OCI-LY3 (cell line): ENCODE data around the gene CRB3.

Experiments
- H2AFZ ChIP-seq: fragments of 200-600, 300-600 bp; shearing (Covaris generic); 2 replicates; pipeline ENCODE4 v1.6.0; 2014; ENCODE audit warnings: antibody characterized with exemption, low read depth, low read length
- H3K27ac ChIP-seq: fragments of 200-600, 300-600 bp; sonication (generic); 2 replicates; pipeline ENCODE4 v1.5.1; 2014; ENCODE audit warnings: mild to moderate bottlenecking, low read length, moderate library complexity, mixed read lengths
- H3K27me3 ChIP-seq: fragments of 200-600, 300-600 bp; sonication (generic); 2 replicates; pipeline ENCODE4 v1.6.1; 2014; ENCODE audit warnings: low read depth, low read length, mixed read lengths
- H3K36me3 ChIP-seq: fragments of 200-600, 300-600 bp; sonication (generic); replicated peaks from 2 replicates; pipeline ENCODE3; 2014; ENCODE audit warnings: low read depth, low read length, mixed read lengths
- H3K4me1 ChIP-seq: fragments of 300-600, 200-600 bp; sonication (generic); 2 replicates; pipeline ENCODE4 v1.6.1; 2014; ENCODE audit warnings: low read length, mixed read lengths
- H3K4me2 ChIP-seq: fragments of 200-600, 300-600 bp; sonication (generic); 2 replicates; pipeline ENCODE4 v1.6.1; 2014; ENCODE audit warnings: low read length, mixed read lengths
- H3K4me3 ChIP-seq: fragments of 300-600, 200-600 bp; sonication (generic); 2 replicates; pipeline ENCODE4 v1.5.1; 2014; ENCODE audit warnings: antibody characterized with exemption, mild to moderate bottlenecking, low read length, moderate library complexity
- H3K79me2 ChIP-seq: fragments of 300-600, 200-600 bp; shearing (Covaris generic); 2 replicates; pipeline ENCODE4 v1.6.1; 2014; ENCODE audit warnings: mild to moderate bottlenecking, low read length, mixed read lengths
- H3K9ac ChIP-seq: fragments of 300-600, 200-600 bp; shearing (Covaris generic); 2 replicates; pipeline ENCODE4 v1.6.0; 2014; ENCODE audit warnings: mild to moderate bottlenecking, low read length, moderate library complexity
- H3K9me3 ChIP-seq: fragments of 200-600, 300-600 bp; shearing (Covaris generic); 2 replicates; pipeline ENCODE4 v1.6.1; 2014; ENCODE audit warnings: low read length, mixed read lengths; ENCODE audit not compliant: insufficient read depth
- H4K20me1 ChIP-seq: fragments of 200-600, 300-600 bp; sonication (generic); 2 replicates; pipeline ENCODE4 v1.6.1; 2016; ENCODE audit warnings: low read length, mixed read lengths; ENCODE audit not compliant: insufficient read depth
- CTCF ChIP-seq: fragments of 200-600, 300-600 bp; sonication (generic); IDR thresholded peaks from 2 replicates; pipeline ENCODE4 v1.5.1; 2014; ENCODE audit warnings: antibody characterized with exemption, low read length, low read depth
- EZH2phosphoT487 ChIP-seq: fragments of 200-600 bp; shearing (Covaris generic); IDR thresholded peaks from 2 replicates; pipeline ENCODE4 v1.6.1; 2018; ENCODE audit warnings: antibody characterized with exemption, mixed run types, low read depth

The CRB3 gene

GRCh38 chr19:6429419-6430221 is 34.5 kb upstream of the CRB3 start:
- peak overlapping the region; percentile 40 for H3K4me2 ChIP-seq
- H3K9me3 ChIP-seq = no peaks in the 10 kb centered on the region
- 0 out of 2 replicates have a peak overlapping the region, but pooled peaks have one; percentile 18 for H3K4me3 ChIP-seq
- no peak overlapping the region for H3K9ac ChIP-seq
- H3K27ac ChIP-seq = no peak overlapping the region
- H4K20me1 ChIP-seq = no peaks in the 10 kb centered on the region
- peaks cover 16% of the 10 kb centered on the region for H3K4me1 ChIP-seq
- peak overlapping the region; percentile 69; the same call in 1 of the 2 replicates for H2AFZ ChIP-seq
- peaks cover 4% of the 10 kb centered on the region for H3K36me3 ChIP-seq
- H3K27me3 ChIP-seq = no peaks in the 10 kb centered on the region
- H3K79me2 ChIP-seq = peaks cover 5% of the 10 kb centered on the region; the same call in 1 of the 2 replicates
- TF ChIP-seq CTCF = no peak
- no peak for TF ChIP-seq EZH2phosphoT487

GRCh38 chr19:6431891-6432290 is 32.2 kb upstream of the CRB3 start:
- no peak overlapping the region for H2AFZ ChIP-seq
- no peaks in the 10 kb centered on the region for H3K9me3 ChIP-seq
- no peaks in the 10 kb centered on the region for H4K20me1 ChIP-seq
- no peak for TF ChIP-seq EZH2phosphoT487
- peaks cover 6% of the 10 kb centered on the region; the same call in 1 of the 2 replicates for H3K4me1 ChIP-seq
- no peak overlapping the region for H3K27ac ChIP-seq
- no peaks in the 10 kb centered on the region for H3K27me3 ChIP-seq
- no peaks in the 10 kb centered on the region for H3K36me3 ChIP-seq
- H3K9ac ChIP-seq = no peak overlapping the region
- no peaks in the 10 kb centered on the region for H3K79me2 ChIP-seq
- H3K4me3 ChIP-seq = no peak overlapping the region
- no peak overlapping the region for H3K4me2 ChIP-seq

GRCh38 chr19:6433165-6433564 is 30.9 kb upstream of the CRB3 start:
- Histone ChIP-seq H3K9ac (no peak overlapping the region), H3K79me2 (no peaks in the 10 kb centered on the region), H4K20me1 (no peaks in the 10 kb centered on the region), H3K27ac (no peak overlapping the region), H3K9me3 (no peaks in the 10 kb centered on the region), H3K36me3 (no peaks in the 10 kb centered on the region), H3K27me3 (no peaks in the 10 kb centered on the region), H3K4me2 (no peak overlapping the region), H3K4me3 (no peak overlapping the region), H3K4me1 (peaks cover 6% of the 10 kb centered on the region; the same call in 1 of the 2 replicates), H2AFZ (no peak overlapping the region)
- TF ChIP-seq EZH2phosphoT487 (no peak), CTCF (no peak)

- no peak within 1 kb of the TSS for H3K27ac ChIP-seq
- H3K4me1 ChIP-seq = peaks cover 6% of the 10 kb centered on the region; the same call in 1 of the 2 replicates
- H3K4me3 ChIP-seq = no peak within 1 kb of the TSS
- H3K36me3 ChIP-seq = no peaks in the 10 kb centered on the region
- TF ChIP-seq EZH2phosphoT487 (no peak), CTCF (no peak)
- H2AFZ ChIP-seq = no peak within 1 kb of the TSS
- H3K9me3 ChIP-seq = no peaks in the 10 kb centered on the region
- H3K79me2 ChIP-seq = no peaks in the 10 kb centered on the region
- no peak within 1 kb of the TSS for H3K9ac ChIP-seq
- no peak within 1 kb of the TSS for H3K4me2 ChIP-seq
- no peaks in the 10 kb centered on the region for H4K20me1 ChIP-seq
- no peaks in the 10 kb centered on the region for H3K27me3 ChIP-seq
These were observed 30.4 kb upstream of the CRB3 start, which contains the start of gene SLC25A41 for GRCh38 chr19:6433663-6434062. SLC25A41 (minus strand) TSS chr19:6433763; CDS start chr19:6433693, 70 bp downstream.
